UCSD-AML1 (cell line): Measurements from ENCODE around the gene DCHS1.
A peak's percentile ranks its signal among the peaks of the same experiment; 100 is the strongest.

Experiments used
- DNase-seq: peaks from one replicate; lab custom pipeline; 2025; ENCODE audit not compliant: unreplicated experiment; lab: John Stamatoyannopoulos, UW

Gene DCHS1

GRCh38 chr11:6646918-6647679 is 8.5 kb downstream of the DCHS1 start:
- peak; percentile 84 for DNase-seq

- DNase-seq = no peak
These were observed 9.1 kb downstream of the DCHS1 start for GRCh38 chr11:6646576-6646917.

- peak; percentile 61 for DNase-seq
These were observed 9.5 kb downstream of the DCHS1 start for GRCh38 chr11:6646071-6646470.

- no peak for DNase-seq
These were observed 12.7 kb downstream of the DCHS1 start for GRCh38 chr11:6642957-6643356.

- no peak for DNase-seq
These were observed 14.5 kb downstream of the DCHS1 start for GRCh38 chr11:6640985-6641701.

GRCh38 chr11:6640036-6640984 is 15.3 kb downstream of the DCHS1 start:
- no peak for DNase-seq

GRCh38 chr11:6638429-6638828 is 17.2 kb downstream of the DCHS1 start:
- DNase-seq = no peak

- DNase-seq = no peak
These were observed 17.7 kb downstream of the DCHS1 start for GRCh38 chr11:6637871-6638270.

GRCh38 chr11:6636480-6636879 is 19.1 kb downstream of the DCHS1 start:
- no peak for DNase-seq

GRCh38 chr11:6635082-6635932 is 20.3 kb downstream of the DCHS1 start:
- DNase-seq = peak; percentile 69

GRCh38 chr11:6634534-6634933 is 21.1 kb downstream of the DCHS1 start:
- DNase-seq = no peak

GRCh38 chr11:6633422-6634408 is 21.9 kb downstream of the DCHS1 start:
- no peak for DNase-seq

- no peak for DNase-seq
These were observed 23.2 kb downstream of the DCHS1 start for GRCh38 chr11:6632116-6633073.

- DNase-seq = no peak
These were observed 24.2 kb downstream of the DCHS1 start for GRCh38 chr11:6631361-6631890.

GRCh38 chr11:6630632-6631291 is 24.8 kb downstream of the DCHS1 start:
- DNase-seq = no peak

- DNase-seq = no peak
These were observed 25.5 kb downstream of the DCHS1 start for GRCh38 chr11:6629892-6630631.

- no peak for DNase-seq
These were observed 26.1 kb downstream of the DCHS1 start for GRCh38 chr11:6629573-6629891.
